Activated CD4-positive, alpha-beta T cell treated with anti-CD3 and anti-CD28 coated beads for 36 hours (primary cell): Measurements from ENCODE around the gene MDH2. TPM values are rescaled to one million over a fixed set of nuclear protein-coding genes. Genes with fewer than 3 reads are reported as not detected.
"Not testable (repeated sequence)": the region's sequence is repeated elsewhere in the genome, so short reads cannot be mapped to it uniquely, and the experiment has no call there.

ENCODE experiments used
- ATAC-seq: fragments of 200-7000 bp; cut with Tn5 transposase; one replicate; pipeline ENCODE4 v1.10.0; 2021; ENCODE audit warnings: mild to moderate bottlenecking, moderate library complexity
- CTCF ChIA-PET: fragments of 350-600 bp; sonication (Branson Sonifier 250); formaldehyde crosslinking; loops from one replicate; lab custom pipeline; 2021; ENCODE audit warnings: antibody characterized with exemption; lab: Charles Lee
- POLR2A ChIA-PET: fragments of 350-600 bp; sonication (Branson Sonifier 250); formaldehyde crosslinking; loops from one replicate; lab custom pipeline; 2021; ENCODE audit warnings: antibody characterized with exemption, inconsistent platforms; lab: Charles Lee
- DNase-seq: peaks from one replicate; pipeline ENCODE4 v3.0.0-alpha.2; 2020
- H3K27ac Mint-ChIP-seq: one replicate; pipeline ENCODE4 v1.8.0; 2021; ENCODE audit warnings: mixed read lengths
- H3K27me3 Mint-ChIP-seq: one replicate; pipeline ENCODE4 v1.8.0; 2021; ENCODE audit warnings: mixed read lengths
- H3K36me3 Mint-ChIP-seq: one replicate; pipeline ENCODE4 v1.8.0; 2021; ENCODE audit warnings: low read depth, mixed read lengths
- H3K4me1 Mint-ChIP-seq: one replicate; pipeline ENCODE4 v1.8.0; 2021; ENCODE audit warnings: mixed read lengths
- H3K4me3 Mint-ChIP-seq: one replicate; pipeline ENCODE4 v1.8.0; 2021; ENCODE audit warnings: mild to moderate bottlenecking, moderate library complexity, mixed read lengths
- H3K9me3 Mint-ChIP-seq: one replicate; pipeline ENCODE4 v1.8.0; 2021; ENCODE audit warnings: low read depth, mixed read lengths
- intact Hi-C, 2 experiments: fragments of 100-400 bp; cut with DNase I in 1 of 2; cut with micrococcal nuclease in 1 of 2; formaldehyde crosslinking; loops; one replicate each; pipeline versions ENCODE4 v1.14.2 to v1.15.1; 2022 to 2024; cut with DNase I, micrococcal nuclease
- total RNA-seq, 2 experiments: library from RNA; stranded (reverse); gene quantifications; one replicate each; pipeline ENCODE4 v1.2.3, GENCODE V29; 2021

The MDH2 gene
- total RNA-seq, 2 experiments from 2014 or later = 257 to 328 TPM

DNA sequence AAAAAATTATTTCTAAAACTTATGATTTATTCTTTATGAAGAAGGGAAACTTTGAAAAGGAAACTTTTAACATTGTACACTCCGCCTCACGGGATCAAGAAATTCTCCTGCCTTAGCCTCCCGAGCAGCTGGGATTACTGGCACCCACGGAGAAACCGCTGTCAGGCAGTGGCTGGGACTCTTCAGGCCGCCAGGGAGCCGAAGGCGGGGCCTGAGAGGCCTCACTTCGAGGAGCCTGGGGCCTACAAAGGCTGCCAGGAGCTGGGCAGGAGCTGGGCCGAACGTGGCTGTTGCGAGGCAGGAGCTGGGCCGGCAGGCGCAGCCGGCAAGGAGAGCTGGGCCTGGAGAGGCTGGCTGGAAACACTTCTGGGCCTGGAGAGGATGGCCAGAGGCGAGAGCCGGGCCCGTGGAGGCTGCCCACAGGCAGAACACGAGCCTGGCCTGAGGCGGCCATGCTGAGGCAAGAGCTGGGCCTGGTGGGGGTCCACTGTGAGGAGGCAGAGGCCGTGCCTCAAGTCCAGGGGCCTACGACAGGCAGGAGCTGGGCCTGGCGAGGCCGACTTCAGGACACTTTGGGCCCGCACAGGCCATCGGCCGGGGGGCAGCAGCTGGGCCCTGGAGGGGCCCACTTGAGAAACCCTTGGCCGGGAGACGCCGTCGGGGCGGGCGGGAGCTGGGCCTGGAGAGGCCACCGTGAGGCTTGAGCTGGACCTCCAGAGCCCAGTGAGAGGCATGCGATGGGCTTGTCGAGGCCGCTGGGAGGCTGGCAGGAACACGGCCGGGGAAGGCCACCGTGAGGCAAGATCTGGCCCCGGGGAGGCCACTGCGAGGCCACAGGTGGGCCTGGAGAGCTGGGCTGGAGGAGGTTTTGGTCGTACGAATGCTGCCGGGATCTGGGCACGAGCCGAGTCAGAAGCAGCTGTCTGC, 23.7 kb downstream of the MDH2 start:
- H3K27me3 Mint-ChIP-seq = no peaks in the 10 kb centered on the region
- POLR2A ChIA-PET = interaction anchor here (0.6 kb wide), 2 partner anchors 34 to 59 kb away, joined by 3 to 4 read pairs; no protein-coding TSS in a partner anchor
- intact Hi-C loops = no loop called here
- CTCF ChIA-PET = interaction anchor here (0.6 kb wide), 1 partner anchor 53 kb away, joined by 4 read pairs; no protein-coding TSS in a partner anchor
- no peaks in the 10 kb centered on the region for H3K4me1 Mint-ChIP-seq
- no peak overlapping the region for H3K27ac Mint-ChIP-seq
- H3K9me3 Mint-ChIP-seq = no peaks in the 10 kb centered on the region
- H3K4me3 Mint-ChIP-seq = no peak overlapping the region
- DNase-seq = no peak
- no peak for ATAC-seq
- peaks cover 5% of the 10 kb centered on the region for H3K36me3 Mint-ChIP-seq

DNA sequence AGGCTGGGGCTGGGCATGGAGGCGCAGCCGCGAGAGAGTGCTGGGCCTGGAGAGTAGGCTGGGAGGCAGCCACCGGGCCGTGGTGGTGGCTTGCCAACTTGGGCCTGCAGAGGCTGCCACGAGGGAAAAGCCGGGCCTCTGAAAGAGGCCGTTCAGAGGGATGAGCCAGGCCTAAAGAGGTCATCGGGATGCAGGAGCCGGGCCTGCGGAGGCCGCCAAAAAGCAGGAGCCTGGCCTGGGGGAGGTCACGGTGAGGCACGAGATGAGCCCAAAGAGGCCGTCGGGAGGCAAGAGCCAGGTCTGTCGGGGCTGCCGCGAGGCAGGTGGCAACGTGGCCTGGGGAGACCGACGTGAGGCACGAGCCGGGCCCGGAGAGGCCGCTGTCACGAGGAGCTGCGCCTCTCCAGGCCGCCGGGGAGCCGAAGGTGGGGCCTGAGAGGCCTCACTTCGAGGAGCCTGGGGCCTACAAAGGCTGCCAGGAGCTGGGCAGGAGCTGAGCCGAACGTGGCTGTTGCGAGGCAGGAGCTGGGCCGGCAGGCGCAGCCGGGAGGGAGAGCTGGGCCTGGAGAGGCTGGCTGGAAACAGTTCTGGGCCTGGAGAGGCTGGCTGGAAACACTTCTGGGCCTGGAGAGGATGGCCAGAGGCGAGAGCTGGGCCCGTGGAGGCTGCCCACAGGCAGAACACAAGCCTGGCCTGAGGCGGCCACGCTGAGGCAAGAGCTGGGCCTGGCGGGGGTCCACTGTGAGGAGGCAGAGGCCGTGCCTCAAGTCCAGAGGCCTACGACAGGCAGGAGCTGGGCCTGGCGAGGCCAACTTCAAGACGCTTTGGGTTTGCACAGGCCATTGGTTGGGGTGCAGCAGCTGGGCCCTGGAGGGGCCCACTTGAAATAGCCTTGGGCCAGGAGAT, 24.6 kb downstream of the MDH2 start:
- no peak overlapping the region for H3K27ac Mint-ChIP-seq
- CTCF ChIA-PET = interaction anchor here (0.6 kb wide), 2 partner anchors 54 to 244 kb away, joined by 3 to 4 read pairs; no protein-coding TSS in a partner anchor
- no peaks in the 10 kb centered on the region for H3K9me3 Mint-ChIP-seq

GRCh38 chr7:76073335-76073990, 25.6 kb downstream of the MDH2 start:
- no peaks in the 10 kb centered on the region for H3K36me3 Mint-ChIP-seq
- POLR2A ChIA-PET = interaction anchor here (0.7 kb wide), 1 partner anchor 518 kb away, joined by 3 read pairs; no protein-coding TSS in a partner anchor
- no peak for DNase-seq
- CTCF ChIA-PET = interaction anchor here (0.6 kb wide), 1 partner anchor 243 kb away, joined by 3 read pairs; no protein-coding TSS in a partner anchor
- ATAC-seq = no peak
- no peaks in the 10 kb centered on the region for H3K27me3 Mint-ChIP-seq
- H3K4me1 Mint-ChIP-seq = peaks cover 8% of the 10 kb centered on the region
- no peak overlapping the region for H3K4me3 Mint-ChIP-seq
- no peaks in the 10 kb centered on the region for H3K9me3 Mint-ChIP-seq
- intact Hi-C loops = no loop called here
- no peak overlapping the region for H3K27ac Mint-ChIP-seq

More for the DNA sequence above, 24.6 kb downstream of the MDH2 start:
- POLR2A ChIA-PET = interaction anchor here (0.6 to 0.7 kb wide), 2 partner anchors 33 to 517 kb away, joined by 3 to 4 read pairs; no protein-coding TSS in a partner anchor
- Mint-ChIP-seq H3K36me3 (peaks cover 1% of the 10 kb centered on the region), H3K4me3 (no peak overlapping the region), H3K27me3 (no peaks in the 10 kb centered on the region), H3K4me1 (peaks cover 4% of the 10 kb centered on the region)
- intact Hi-C loops = no loop called here
- DNase-seq (no peak), ATAC-seq (no peak)

GRCh38 chr7:76074306-76074971, 26.5 kb downstream of the MDH2 start:
- POLR2A ChIA-PET = no interaction called here
- ATAC-seq (no peak), DNase-seq (no peak)
- Mint-ChIP-seq H3K36me3 (no peaks in the 10 kb centered on the region), H3K9me3 (no peaks in the 10 kb centered on the region), H3K27ac (no peak overlapping the region), H3K4me1 (peaks cover 8% of the 10 kb centered on the region), H3K27me3 (no peaks in the 10 kb centered on the region), H3K4me3 (no peak overlapping the region)
- CTCF ChIA-PET = interaction anchor here (0.7 kb wide), 1 partner anchor 9 kb away, joined by 4 read pairs; no protein-coding TSS in a partner anchor
- intact Hi-C loops = no loop called here

GRCh38 chr7:76074972-76075370, 27.1 kb downstream of the MDH2 start:
- CTCF ChIA-PET = interaction anchor here (0.7 kb wide), 1 partner anchor 10 kb away, joined by 4 read pairs; no protein-coding TSS in a partner anchor
- ATAC-seq (no peak), DNase-seq (no peak)
- Mint-ChIP-seq H3K4me3 (no peak overlapping the region), H3K27ac (no peak overlapping the region), H3K36me3 (no peaks in the 10 kb centered on the region), H3K4me1 (peaks cover 8% of the 10 kb centered on the region), H3K27me3 (no peaks in the 10 kb centered on the region), H3K9me3 (no peaks in the 10 kb centered on the region)
- POLR2A ChIA-PET = no interaction called here
- intact Hi-C loops = no loop called here

DNA sequence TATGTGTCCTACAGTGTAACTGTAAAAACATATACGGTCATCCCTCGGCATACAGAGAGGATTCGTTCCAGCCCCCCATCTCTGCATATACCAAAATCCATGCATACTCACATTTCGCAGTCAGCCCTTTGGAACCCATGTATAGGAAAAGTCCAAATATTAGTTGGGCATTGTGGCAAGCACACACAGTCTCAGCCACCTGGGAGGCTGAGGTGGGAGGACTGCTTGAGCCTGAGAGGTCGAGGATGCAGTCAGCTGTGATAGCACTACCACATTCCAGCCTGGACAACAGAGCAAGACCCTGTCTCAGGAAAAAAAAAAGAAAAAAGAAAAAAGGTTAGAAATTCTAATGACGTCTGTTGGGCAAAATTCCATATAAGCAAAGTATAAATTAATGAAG, 29.1 kb downstream of the MDH2 start:
- CTCF ChIA-PET = interaction anchor here (1.1 kb wide), 1 partner anchor 21 kb away, joined by 3 read pairs; no protein-coding TSS in a partner anchor
- intact Hi-C loops = no loop called here
- no peaks in the 10 kb centered on the region for H3K27me3 Mint-ChIP-seq
- H3K4me3 Mint-ChIP-seq = no peak overlapping the region
- ATAC-seq (no peak), DNase-seq (no peak)
- no peak overlapping the region for H3K27ac Mint-ChIP-seq
- H3K9me3 Mint-ChIP-seq = no peaks in the 10 kb centered on the region
- POLR2A ChIA-PET = no interaction called here
- H3K4me1 Mint-ChIP-seq = peaks cover 8% of the 10 kb centered on the region
- H3K36me3 Mint-ChIP-seq = no peaks in the 10 kb centered on the region

- POLR2A ChIA-PET = no interaction called here
- CTCF ChIA-PET = no interaction called here
- Mint-ChIP-seq H3K27me3 (no peaks in the 10 kb centered on the region), H3K27ac (no peak overlapping the region), H3K36me3 (no peaks in the 10 kb centered on the region), H3K9me3 (no peaks in the 10 kb centered on the region), H3K4me3 (no peak overlapping the region), H3K4me1 (peaks cover 8% of the 10 kb centered on the region)
- intact Hi-C loops = no loop called here
- no peak for ATAC-seq
- DNase-seq = no peak
These were observed 29.5 kb downstream of the MDH2 start for GRCh38 chr7:76077435-76077834.

GRCh38 chr7:76080204-76080603, 32.3 kb downstream of the MDH2 start:
- CTCF ChIA-PET = no interaction called here
- no peak for DNase-seq
- POLR2A ChIA-PET = no interaction called here
- ATAC-seq = no peak
- Mint-ChIP-seq H3K4me3 (no peak overlapping the region), H3K36me3 (no peaks in the 10 kb centered on the region), H3K9me3 (no peaks in the 10 kb centered on the region), H3K27ac (no peak overlapping the region), H3K4me1 (peaks cover 8% of the 10 kb centered on the region), H3K27me3 (no peaks in the 10 kb centered on the region)
- intact Hi-C loops = no loop called here

DNA sequence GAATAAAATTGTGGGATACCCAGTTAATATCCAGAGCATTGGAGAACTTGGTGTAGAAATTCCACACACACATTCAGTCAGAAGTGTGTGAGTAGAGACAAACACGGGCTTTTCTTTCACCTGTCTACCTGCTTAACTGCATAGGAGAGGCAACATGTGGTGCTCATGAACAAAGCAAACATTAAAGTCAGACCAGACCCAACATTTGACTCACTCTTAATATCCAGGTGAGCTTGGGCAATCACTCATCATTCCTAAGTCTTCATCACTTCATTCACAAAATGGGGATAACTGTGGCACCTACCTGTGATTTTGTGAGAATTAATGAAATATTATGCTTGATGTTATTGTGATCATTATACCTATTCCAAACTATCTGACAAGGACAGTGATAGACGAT, 36.2 kb downstream of the MDH2 start:
- CTCF ChIA-PET, DNase-seq, H3K36me3 Mint-ChIP-seq, H3K27me3 Mint-ChIP-seq, H3K9me3 Mint-ChIP-seq, intact Hi-C loops, H3K4me3 Mint-ChIP-seq, H3K27ac Mint-ChIP-seq, POLR2A ChIA-PET, ATAC-seq, H3K4me1 Mint-ChIP-seq: not testable (repeated sequence)

DNA sequence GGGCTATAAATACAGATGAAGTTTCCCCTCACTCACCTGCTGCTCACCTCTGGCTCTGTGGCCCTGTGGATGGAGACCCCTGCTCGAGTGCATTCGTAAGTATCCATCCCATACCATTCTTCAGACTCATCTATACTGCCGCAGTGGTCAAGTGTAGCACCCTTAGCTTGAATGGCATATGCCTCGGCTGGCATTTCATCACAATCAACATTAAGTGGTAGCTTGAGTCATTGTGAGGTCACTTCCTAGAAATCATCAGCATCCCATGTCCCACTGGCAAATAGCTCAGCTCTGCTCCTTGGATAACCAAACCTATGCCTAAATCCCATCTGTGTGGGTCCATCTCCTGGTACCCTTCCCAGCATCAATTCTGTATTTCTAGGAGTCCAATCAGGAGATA, 38.2 kb downstream of the MDH2 start:
- DNase-seq (no peak), ATAC-seq (no peak)
- Mint-ChIP-seq H3K9me3 (no peaks in the 10 kb centered on the region), H3K27me3 (no peaks in the 10 kb centered on the region), H3K4me3 (no peak overlapping the region), H3K4me1 (no peaks in the 10 kb centered on the region), H3K27ac (no peak overlapping the region), H3K36me3 (no peaks in the 10 kb centered on the region)
- ChIA-PET POLR2A (no interaction called here), CTCF (interaction anchor here (0.6 kb wide), 1 partner anchor 13 kb away, joined by 3 read pairs; no protein-coding TSS in a partner anchor)
- intact Hi-C loops = no loop called here
